B cell (primary cell): Measurements from ENCODE around the gene ASB2. TPM values are rescaled to one million over a fixed set of nuclear protein-coding genes. Genes with fewer than 3 reads are reported as not detected.

Experiments used
- ATAC-seq: fragments of 200-7000 bp; cut with Tn5 transposase; one replicate; pipeline ENCODE4 v1.10.0; 2021; ENCODE audit warnings: low read depth, mild to moderate bottlenecking, moderate number of reproducible peaks, moderate library complexity
- CTCF ChIA-PET: fragments of 350-600 bp; sonication (Branson Sonifier 250); formaldehyde crosslinking; loops from one replicate; lab custom pipeline; 2021; ENCODE audit warnings: antibody characterized with exemption, inconsistent platforms; lab: Charles Lee
- POLR2A ChIA-PET: fragments of 350-600 bp; sonication (Branson Sonifier 250); formaldehyde crosslinking; loops from one replicate; lab custom pipeline; 2021; ENCODE audit warnings: antibody characterized with exemption; lab: Charles Lee
- DNase-seq: peaks from one replicate; pipeline ENCODE4 v3.0.0; 2013
- H2AFZ ChIP-seq: 2 replicates; pipeline ENCODE4 v1.6.1; 2012; ENCODE audit warnings: mild to moderate bottlenecking, low read depth, low read length; ENCODE audit not compliant: insufficient read depth, poor library complexity, severe bottlenecking
- H3K27ac ChIP-seq, 2 donors: 1 replicate in 1 of 2; 2 replicates in 1 of 2; pipeline ENCODE4 v1.5.1; 2012 to 2013; ENCODE audit warnings: low read length in 2 of 2, mild to moderate bottlenecking in 2 of 2, moderate library complexity in 1 of 2
- H3K27me3 ChIP-seq, 4 experiments: fragments of 200-600 bp in 1 of 4; sonication (generic) in 1 of 4; replicated peaks in 1 of 4; 1 replicate in 2 of 4; 2 replicates in 2 of 4; pipeline versions ENCODE4 v1.6.1 to v1.7.0; 2013 to 2016; ENCODE audit warnings: low read length in 3 of 4, mild to moderate bottlenecking in 2 of 4, mixed read lengths in 1 of 4, moderate library complexity in 1 of 4; ENCODE audit not compliant: insufficient read depth in 4 of 4, control insufficient read depth in 3 of 4; ENCODE audit errors: control extremely low read depth in 1 of 4
- H3K36me3 ChIP-seq, 2 experiments: replicated peaks in 1 of 2; 1 replicate in 1 of 2; 2 replicates in 1 of 2; pipeline versions ENCODE4 v1.6.1 to v1.7.1; 2013; ENCODE audit warnings: low read length in 1 of 2; ENCODE audit not compliant: insufficient read depth in 2 of 2, control insufficient read depth in 1 of 2; ENCODE audit errors: control extremely low read depth in 1 of 2, extremely low read depth in 1 of 2
- H3K4me1 ChIP-seq, 2 donors: fragments of 200-600 bp in 1 of 2; sonication (generic) in 1 of 2; 1 replicate in 1 of 2; 2 replicates in 1 of 2; pipeline versions ENCODE4 v1.5.1 to v1.6.1; 2013 to 2017; ENCODE audit warnings: low read length in 2 of 2; ENCODE audit not compliant: control insufficient read depth in 2 of 2, insufficient read depth in 2 of 2
- H3K4me2 ChIP-seq: replicated peaks from 2 replicates; pipeline ENCODE3; 2012; ENCODE audit warnings: mild to moderate bottlenecking, low read depth, low read length; ENCODE audit not compliant: poor library complexity, severe bottlenecking
- H3K4me3 ChIP-seq, 5 experiments: fragments of 200-600 bp in 1 of 5; sonication (generic) in 1 of 5; 1 replicate in 3 of 5; 2 replicates in 2 of 5; pipeline versions ENCODE4 v1.5.1 to v1.7.0; 2011 to 2016; ENCODE audit warnings: low read length in 4 of 5, mild to moderate bottlenecking in 4 of 5, low read depth in 2 of 5, control low read depth in 1 of 5, moderate library complexity in 1 of 5; ENCODE audit not compliant: insufficient read depth in 1 of 5; ENCODE audit errors: control extremely low read depth in 1 of 5, extremely low read depth in 1 of 5
- H3K79me2 ChIP-seq: fragments of 200-600 bp; sonication (generic); one replicate; pipeline ENCODE4 v1.6.0; 2016; ENCODE audit warnings: low read length; ENCODE audit not compliant: control insufficient read depth, insufficient read depth
- H3K9ac ChIP-seq: fragments of 200-600 bp; sonication (generic); 2 replicates; pipeline ENCODE4 v1.6.1; 2017; ENCODE audit warnings: mild to moderate bottlenecking, low read length, moderate library complexity
- H3K9me3 ChIP-seq, 3 donors: one replicate each; pipeline versions ENCODE4 v1.6.1 to v1.7.1; 2013; ENCODE audit warnings: low read length in 2 of 3; ENCODE audit not compliant: control insufficient read depth in 2 of 3, insufficient read depth in 1 of 3; ENCODE audit errors: control extremely low read depth in 1 of 3
- H4K20me1 ChIP-seq: 2 replicates; pipeline ENCODE4 v1.6.0; 2012; ENCODE audit warnings: mild to moderate bottlenecking, low read length; ENCODE audit not compliant: insufficient read depth, control insufficient read depth, poor library complexity, severe bottlenecking
- H3K27ac Mint-ChIP-seq: one replicate; pipeline ENCODE4 v1.8.0; 2021; ENCODE audit warnings: mixed read lengths
- H3K27me3 Mint-ChIP-seq: one replicate; pipeline ENCODE4 v1.8.0; 2021; ENCODE audit warnings: mixed read lengths
- H3K4me1 Mint-ChIP-seq: one replicate; pipeline ENCODE4 v1.8.0; 2021; ENCODE audit warnings: mixed read lengths
- H3K4me3 Mint-ChIP-seq: one replicate; pipeline ENCODE4 v1.8.0; 2021; ENCODE audit warnings: mixed read lengths
- H3K9me3 Mint-ChIP-seq: one replicate; pipeline ENCODE4 v1.8.0; 2022; ENCODE audit warnings: mixed read lengths; ENCODE audit not compliant: insufficient read depth
- EZH2 ChIP-seq: IDR thresholded peaks from 2 replicates; pipeline ENCODE4 v1.6.1; 2012; ENCODE audit warnings: borderline replicate concordance, low read depth, mild to moderate bottlenecking, moderate library complexity, low read length; ENCODE audit not compliant: insufficient read depth, poor library complexity, severe bottlenecking
- WGBS: methylation state at CpG from one replicate; pipeline ENCODE4 v1.1.5; 2013; ENCODE audit warnings: missing lambda C conversion rate; ENCODE audit not compliant: insufficient coverage; 5-methylcytosine and 5-hydroxymethylcytosine counted together
- intact Hi-C: fragments of 100-400 bp; cut with micrococcal nuclease; formaldehyde crosslinking; loops from one replicate; pipeline ENCODE4 v1.10.0; 2022
- polyA plus RNA-seq: library from polyadenylated mRNA; depleted of rRNA; stranded (reverse); fragments of >200 nt; gene quantifications from 2 replicates; pipeline ENCODE4 v1.2.3, GENCODE V29; 2012
- total RNA-seq, 2 donors: library from RNA; stranded (reverse); fragments of 120-200 nt in 1 of 2; gene quantifications; 1 replicate in 1 of 2; 2 replicates in 1 of 2; pipeline versions ENCODE4 v1.2.3 to v1.2.4, GENCODE V29; 2013 to 2022
- TF ChIP-seq, protein P1 (sequence below): fragments of 200-600 bp; IDR thresholded peaks from one replicate; pipeline ENCODE4 v1.8.0; 2022; ENCODE audit warnings: antibody characterized with exemption, mild to moderate bottlenecking

The ASB2 gene
- total and polyA plus RNA-seq, 2 donors (not counting 1 experiment from before 2014, with no cell fraction given), result 1.5 to 2.7 TPM

DNA sequence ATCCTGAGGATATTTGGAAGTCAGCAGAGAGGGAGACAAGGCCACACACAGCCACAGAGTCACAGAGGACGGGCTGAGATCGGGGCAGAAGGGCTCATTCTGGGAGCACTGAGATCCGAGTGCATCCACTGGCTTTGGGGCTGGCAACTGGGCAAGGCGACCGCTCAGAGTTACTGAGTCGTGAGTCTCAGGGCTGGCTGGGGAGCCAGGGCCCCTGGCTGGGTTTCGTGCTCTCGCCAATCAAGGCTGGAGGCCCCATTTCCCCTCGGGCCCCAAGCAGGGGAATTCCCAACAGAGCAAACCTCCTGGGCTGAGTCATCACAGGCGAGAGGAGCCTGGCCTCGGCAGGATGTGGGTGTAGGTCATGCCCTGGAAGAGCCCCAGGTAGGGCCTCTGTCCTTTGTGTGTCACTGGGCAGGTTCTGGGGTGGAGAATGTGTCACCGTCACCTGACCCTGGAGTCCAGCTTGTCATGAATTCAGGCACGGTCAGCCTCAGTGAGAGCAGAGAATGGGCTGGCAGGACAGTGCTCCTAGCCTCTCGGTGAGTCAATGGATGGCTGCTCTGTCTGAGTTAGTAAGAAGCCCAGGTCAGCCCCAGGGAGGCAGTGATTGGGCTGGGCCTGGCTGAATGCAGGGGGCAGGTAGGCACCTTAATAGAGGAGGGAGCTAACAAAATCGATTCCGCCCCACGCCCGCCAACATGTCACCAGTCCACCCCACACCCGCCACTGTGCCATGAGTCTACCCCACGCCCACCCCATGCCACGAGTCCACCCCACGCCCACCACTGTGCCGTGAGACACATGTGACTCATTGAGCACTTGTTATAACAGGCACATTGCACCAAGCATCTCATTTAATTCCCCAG is 16.9 kb downstream of the ASB2 start:
- ChIA-PET POLR2A (interaction anchor here (0.8 to 3.3 kb wide), 3 partner anchors 8 to 20 kb away, joined by 3 to 12 read pairs (median 10); no protein-coding TSS in a partner anchor), CTCF (interaction anchor here (1.0 to 37.7 kb wide), 4 partner anchors 11 to 42 kb away, joined by 4 to 1036 read pairs (median 62); no protein-coding TSS in a partner anchor)
- Mint-ChIP-seq H3K4me3 (peak overlapping the region; percentile 78), H3K4me1 (peaks cover 92% of the 10 kb centered on the region), H3K27ac (peak overlapping the region; percentile 95), H3K27me3 (no peaks in the 10 kb centered on the region), H3K9me3 (no peaks in the 10 kb centered on the region)
- Histone ChIP-seq H3K27me3 (no peaks in the 10 kb centered on the region), H3K9ac (peak overlapping the region; percentile 36), H3K4me2 (peak overlapping the region; percentile 72), H3K27ac (peak overlapping the region; percentile 68 to 75), H3K36me3 (no peaks in the 10 kb centered on the region), H3K79me2 (peaks cover 6% of the 10 kb centered on the region), H4K20me1 (no peaks in the 10 kb centered on the region), H2AFZ (peak overlapping the region; percentile 23), H3K4me3 (peak overlapping the region in 1 of 5 experiments; percentile 19), H3K4me1 (peaks cover 96 to 97% of the 10 kb centered on the region in 2 donors), H3K9me3 (no peaks in the 10 kb centered on the region)
- peak; percentile 92 for DNase-seq
- intact Hi-C loops, result loop anchor here (1.0 to 10.0 kb wide), 4 partner anchors 8 to 755 kb away; partner anchors contain the start of genes GON7 and UBR7
- no peak for TF ChIP-seq EZH2
- TF ChIP-seq, protein P1, sequence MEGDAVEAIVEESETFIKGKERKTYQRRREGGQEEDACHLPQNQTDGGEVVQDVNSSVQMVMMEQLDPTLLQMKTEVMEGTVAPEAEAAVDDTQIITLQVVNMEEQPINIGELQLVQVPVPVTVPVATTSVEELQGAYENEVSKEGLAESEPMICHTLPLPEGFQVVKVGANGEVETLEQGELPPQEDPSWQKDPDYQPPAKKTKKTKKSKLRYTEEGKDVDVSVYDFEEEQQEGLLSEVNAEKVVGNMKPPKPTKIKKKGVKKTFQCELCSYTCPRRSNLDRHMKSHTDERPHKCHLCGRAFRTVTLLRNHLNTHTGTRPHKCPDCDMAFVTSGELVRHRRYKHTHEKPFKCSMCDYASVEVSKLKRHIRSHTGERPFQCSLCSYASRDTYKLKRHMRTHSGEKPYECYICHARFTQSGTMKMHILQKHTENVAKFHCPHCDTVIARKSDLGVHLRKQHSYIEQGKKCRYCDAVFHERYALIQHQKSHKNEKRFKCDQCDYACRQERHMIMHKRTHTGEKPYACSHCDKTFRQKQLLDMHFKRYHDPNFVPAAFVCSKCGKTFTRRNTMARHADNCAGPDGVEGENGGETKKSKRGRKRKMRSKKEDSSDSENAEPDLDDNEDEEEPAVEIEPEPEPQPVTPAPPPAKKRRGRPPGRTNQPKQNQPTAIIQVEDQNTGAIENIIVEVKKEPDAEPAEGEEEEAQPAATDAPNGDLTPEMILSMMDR, result no peak
- 41% methylated on average over 23 of the region's 23 CpGs for WGBS
- ATAC-seq, result peak; percentile 71
